Raji (cell line): ENCODE data around the gene USP32.

Experiments used
- POLR2A ChIP-seq: IDR thresholded peaks from 2 replicates; pipeline ENCODE4 v1.6.1; 2011; ENCODE audit warnings: low read depth, low read length, control low read depth; ENCODE audit not compliant: insufficient read depth

Gene USP32

GRCh38 chr17:60169921-60170817 is 221.8 kb downstream of the USP32 start:
- no peak for TF ChIP-seq POLR2A

DNA sequence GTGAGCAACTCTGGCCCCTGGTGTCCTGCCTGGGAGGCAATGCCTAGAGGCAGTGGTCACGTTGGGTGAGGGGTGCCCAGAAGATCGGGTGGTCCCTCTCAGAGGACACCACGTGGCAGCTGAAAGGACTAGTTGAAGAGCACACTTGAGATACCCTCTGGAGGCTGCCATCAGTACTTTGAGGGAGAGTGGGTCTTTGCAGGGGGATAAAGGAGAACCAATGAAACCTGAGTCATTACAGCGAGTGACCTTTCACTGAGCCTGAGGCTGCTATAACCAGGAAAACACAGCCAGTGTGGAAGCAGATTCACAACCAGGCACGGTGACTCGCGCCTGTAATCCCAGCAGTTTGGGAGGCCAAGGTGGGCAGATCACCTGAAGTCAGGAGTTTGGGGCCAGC is 223.3 kb downstream of the USP32 start:
- no peak for TF ChIP-seq POLR2A

DNA sequence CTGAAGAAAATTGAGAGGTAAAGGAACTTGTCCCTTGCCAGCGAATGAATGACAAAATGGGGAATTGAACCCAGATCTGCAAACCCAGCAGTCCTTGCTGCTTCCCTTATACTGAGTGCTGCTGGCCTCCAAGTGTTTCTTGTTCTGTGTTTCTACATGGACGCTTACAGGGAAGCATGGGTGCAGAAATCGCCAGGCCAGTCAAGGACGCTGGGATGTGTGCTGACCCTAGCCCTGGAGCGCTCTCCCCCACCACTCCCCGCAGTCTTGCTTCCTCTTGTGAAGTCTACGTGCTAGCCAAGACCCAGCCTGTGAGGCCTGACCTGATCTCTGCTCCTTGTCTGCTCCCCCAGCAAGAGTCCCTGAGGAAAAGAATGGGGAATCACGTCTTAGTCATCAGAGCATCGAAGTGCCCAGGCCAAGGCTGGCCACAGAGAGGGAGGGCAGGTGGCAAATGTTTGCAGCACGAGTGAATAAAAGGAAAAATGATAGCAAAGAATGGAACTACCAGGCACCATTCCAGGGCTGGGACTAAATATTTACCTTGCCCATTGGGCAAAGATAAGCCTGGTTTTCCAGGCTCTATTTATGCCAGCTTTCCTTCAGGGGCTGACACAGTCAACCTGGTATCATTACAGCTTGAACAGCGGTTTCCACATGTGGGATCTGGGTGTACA is 224.7 kb downstream of the USP32 start:
- TF ChIP-seq POLR2A: no peak

GRCh38 chr17:60165971-60166370 is 226.0 kb downstream of the USP32 start:
- TF ChIP-seq POLR2A: no peak

- TF ChIP-seq POLR2A: no peak
Measured at GRCh38 chr17:60165223-60165622, 226.7 kb downstream of the USP32 start.

DNA sequence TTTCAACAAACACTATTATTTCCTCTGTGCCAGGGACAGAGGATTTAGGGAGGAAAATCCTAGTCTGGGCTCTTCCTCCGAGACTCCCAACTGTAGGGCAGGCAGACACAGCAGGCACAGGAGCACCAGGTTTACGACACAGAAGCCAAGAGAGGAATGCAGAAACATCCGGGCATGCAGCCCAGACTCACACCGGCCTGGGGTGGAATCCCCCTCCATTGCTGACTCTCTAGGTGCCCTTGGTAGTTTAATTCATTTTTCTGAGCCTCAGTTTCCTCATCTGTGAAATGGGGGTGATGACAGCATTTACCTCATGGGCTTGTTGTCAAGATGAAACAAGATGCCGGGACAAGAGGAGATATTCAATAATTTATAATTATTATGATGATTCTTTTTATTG is 227.2 kb downstream of the USP32 start:
- TF ChIP-seq POLR2A: no peak

- TF ChIP-seq POLR2A: no peak
Measured at GRCh38 chr17:60164164-60164563, 227.8 kb downstream of the USP32 start.

- no peak for TF ChIP-seq POLR2A
Measured at GRCh38 chr17:60163108-60163784, 228.7 kb downstream of the USP32 start.

GRCh38 chr17:60161598-60162330 is 230.2 kb downstream of the USP32 start:
- no peak for TF ChIP-seq POLR2A

DNA sequence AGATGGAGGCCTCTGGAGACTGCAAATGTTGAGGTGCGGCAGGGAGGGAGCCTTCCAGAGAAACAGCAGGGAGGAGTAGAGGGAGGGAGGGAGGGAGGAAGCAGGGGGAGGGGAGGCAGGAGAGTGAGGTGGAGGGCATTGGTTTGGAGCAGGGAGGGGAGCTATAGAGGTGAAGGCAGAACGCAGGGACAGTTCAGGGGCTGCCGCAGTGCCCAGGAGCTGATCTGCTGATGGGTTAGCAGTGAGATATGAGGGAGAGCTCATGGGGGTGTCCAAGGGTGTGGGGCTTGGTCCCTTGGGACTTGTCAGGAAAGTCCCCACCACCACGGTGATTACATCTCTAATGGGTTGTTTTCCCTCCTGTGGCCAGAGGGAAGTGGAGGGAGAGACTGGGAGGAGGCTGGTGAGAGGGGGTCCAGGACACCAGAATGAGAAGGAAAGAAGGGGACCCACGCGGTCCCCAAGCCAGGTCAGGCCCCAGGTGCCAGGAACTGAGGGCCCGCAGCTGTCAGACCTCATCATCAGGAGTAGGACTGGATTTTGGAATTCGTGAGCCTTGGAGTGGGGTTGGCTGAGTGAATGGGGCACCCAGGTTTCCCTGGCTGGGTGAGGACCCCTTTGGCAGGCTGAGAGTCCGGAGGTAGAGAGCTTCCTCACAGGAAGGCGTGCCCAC is 231.0 kb downstream of the USP32 start:
- no peak for TF ChIP-seq POLR2A

DNA sequence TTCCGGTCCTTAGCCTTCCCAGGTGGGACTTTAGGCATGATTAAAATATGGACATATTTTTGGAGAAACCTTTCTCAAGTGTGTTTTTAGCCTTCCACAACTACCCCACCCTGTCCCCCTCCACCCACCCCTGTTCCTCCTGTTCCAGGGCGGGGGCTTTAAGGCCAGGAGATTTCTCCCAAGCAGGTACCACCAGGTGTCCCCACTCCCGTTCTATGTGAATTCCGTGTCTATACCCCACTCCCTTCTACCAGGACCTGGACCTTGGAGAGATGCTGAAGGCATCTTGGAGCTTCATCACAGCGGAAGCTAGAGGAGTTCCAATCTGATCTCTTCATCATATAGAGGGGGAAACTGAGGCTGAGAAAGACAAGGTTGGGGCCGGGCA is 232.5 kb downstream of the USP32 start:
- no peak for TF ChIP-seq POLR2A

DNA sequence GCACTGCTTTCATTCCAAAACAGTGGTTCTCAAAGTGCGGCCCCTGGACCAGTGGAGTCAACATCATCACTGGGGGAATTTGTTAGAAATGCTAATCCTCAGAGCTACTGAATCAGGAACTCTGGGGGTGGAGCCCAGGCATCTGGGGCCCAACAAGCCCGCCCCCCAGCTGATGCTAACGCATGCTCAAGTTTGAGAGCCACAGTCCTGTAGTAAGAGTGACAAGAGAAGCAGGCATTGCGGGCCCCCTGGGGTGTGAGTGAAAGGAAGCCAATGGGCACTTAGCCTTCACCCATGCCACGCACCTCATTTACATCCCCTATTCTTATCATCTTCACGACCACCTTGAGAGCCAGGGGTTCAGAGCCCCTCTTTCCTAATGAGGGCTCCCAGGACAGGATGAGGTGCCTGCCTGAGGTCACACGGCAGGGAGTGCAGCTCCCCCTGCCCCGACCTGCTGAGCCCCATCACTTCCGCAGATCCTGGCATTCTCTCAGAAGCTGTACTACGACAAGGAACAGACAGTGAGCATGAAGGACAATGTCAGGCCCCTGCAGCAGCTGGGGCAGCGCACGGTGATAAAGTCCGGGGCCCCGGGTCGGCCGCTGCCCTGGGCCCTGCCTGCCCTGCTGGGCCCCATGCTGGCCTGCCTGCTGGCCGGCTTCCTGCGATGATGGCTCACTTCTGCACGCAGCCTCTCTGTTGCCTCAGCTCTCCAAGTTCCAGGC is 233.0 kb downstream of the USP32 start:
- TF ChIP-seq POLR2A: no peak

GRCh38 chr17:60157487-60158040 is 234.4 kb downstream of the USP32 start:
- no peak for TF ChIP-seq POLR2A

DNA sequence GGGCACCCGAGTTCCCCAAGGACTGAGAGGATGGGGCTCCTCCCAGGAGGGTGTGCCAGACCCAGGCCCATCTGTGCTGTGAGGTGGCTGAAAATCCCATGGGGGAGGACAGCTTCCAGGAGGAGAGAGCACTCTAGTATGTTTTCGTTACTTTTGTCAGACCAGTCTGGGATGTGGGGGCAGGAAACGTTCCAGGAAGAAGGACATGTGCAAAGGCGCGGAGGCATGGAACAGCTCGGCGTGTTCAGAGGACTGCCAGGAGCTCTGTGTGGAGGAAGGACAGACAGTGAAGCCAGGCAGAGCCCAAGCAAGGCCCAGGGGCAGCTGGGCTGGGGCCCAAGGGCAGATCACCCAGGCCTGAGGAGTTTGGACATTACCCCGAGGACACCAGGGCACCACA is 235.2 kb downstream of the USP32 start:
- no peak for TF ChIP-seq POLR2A
